ENCODE results near the gene FXYD7.

Gene FXYD7

GRCh38 chr19:35135389-35135909, 7.6 kb upstream of the FXYD7 start (continued):
- TF ChIP-seq KLF1 (tag by site-specific recombination; IDR thresholded peaks at IDR 0.05): peak; percentile 67
- TF ChIP-seq ZIC2 (tag by site-specific recombination; IDR thresholded peaks at IDR 0.05): peak; percentile 54
- TF ChIP-seq ZNF558 (tag by site-specific recombination; IDR thresholded peaks at IDR 0.05): 0 out of 2 replicates have a peak, but pooled peaks have one; percentile 36
- TF ChIP-seq YY1 (tag by site-specific recombination; IDR thresholded peaks at IDR 0.05): peak; percentile 57; the same call in 1 of the 2 replicates
- peak; percentile 95 for TF ChIP-seq ZFP69B (tag by site-specific recombination; IDR thresholded peaks at IDR 0.05)
- peak; percentile 23; the same call in 1 of the 2 replicates for TF ChIP-seq ZNF341 (tag by site-specific recombination; IDR thresholded peaks at IDR 0.05; ENCODE audit: low read depth)
- TF ChIP-seq SP2 (tag by site-specific recombination; IDR thresholded peaks at IDR 0.05): peak; percentile 7; the same call in 1 of the 2 replicates
- TF ChIP-seq, protein P1, sequence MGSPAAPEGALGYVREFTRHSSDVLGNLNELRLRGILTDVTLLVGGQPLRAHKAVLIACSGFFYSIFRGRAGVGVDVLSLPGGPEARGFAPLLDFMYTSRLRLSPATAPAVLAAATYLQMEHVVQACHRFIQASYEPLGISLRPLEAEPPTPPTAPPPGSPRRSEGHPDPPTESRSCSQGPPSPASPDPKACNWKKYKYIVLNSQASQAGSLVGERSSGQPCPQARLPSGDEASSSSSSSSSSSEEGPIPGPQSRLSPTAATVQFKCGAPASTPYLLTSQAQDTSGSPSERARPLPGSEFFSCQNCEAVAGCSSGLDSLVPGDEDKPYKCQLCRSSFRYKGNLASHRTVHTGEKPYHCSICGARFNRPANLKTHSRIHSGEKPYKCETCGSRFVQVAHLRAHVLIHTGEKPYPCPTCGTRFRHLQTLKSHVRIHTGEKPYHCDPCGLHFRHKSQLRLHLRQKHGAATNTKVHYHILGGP (tag by site-specific recombination; IDR thresholded peaks at IDR 0.05): no peak
- TF ChIP-seq GFI1B (tag by site-specific recombination; IDR thresholded peaks at IDR 0.05): no peak
- no peak for TF ChIP-seq ZNF488 (tag by site-specific recombination; IDR thresholded peaks at IDR 0.05)
- TF ChIP-seq, protein P2, sequence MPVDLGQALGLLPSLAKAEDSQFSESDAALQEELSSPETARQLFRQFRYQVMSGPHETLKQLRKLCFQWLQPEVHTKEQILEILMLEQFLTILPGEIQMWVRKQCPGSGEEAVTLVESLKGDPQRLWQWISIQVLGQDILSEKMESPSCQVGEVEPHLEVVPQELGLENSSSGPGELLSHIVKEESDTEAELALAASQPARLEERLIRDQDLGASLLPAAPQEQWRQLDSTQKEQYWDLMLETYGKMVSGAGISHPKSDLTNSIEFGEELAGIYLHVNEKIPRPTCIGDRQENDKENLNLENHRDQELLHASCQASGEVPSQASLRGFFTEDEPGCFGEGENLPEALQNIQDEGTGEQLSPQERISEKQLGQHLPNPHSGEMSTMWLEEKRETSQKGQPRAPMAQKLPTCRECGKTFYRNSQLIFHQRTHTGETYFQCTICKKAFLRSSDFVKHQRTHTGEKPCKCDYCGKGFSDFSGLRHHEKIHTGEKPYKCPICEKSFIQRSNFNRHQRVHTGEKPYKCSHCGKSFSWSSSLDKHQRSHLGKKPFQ (tag by site-specific recombination; IDR thresholded peaks at IDR 0.05): no peak
- TF ChIP-seq ZNF48 (tag by site-specific recombination; IDR thresholded peaks at IDR 0.05): no peak
- TF ChIP-seq ZBTB17 (tag by site-specific recombination; IDR thresholded peaks at IDR 0.05): peak; percentile 84
- TF ChIP-seq, protein P3, sequence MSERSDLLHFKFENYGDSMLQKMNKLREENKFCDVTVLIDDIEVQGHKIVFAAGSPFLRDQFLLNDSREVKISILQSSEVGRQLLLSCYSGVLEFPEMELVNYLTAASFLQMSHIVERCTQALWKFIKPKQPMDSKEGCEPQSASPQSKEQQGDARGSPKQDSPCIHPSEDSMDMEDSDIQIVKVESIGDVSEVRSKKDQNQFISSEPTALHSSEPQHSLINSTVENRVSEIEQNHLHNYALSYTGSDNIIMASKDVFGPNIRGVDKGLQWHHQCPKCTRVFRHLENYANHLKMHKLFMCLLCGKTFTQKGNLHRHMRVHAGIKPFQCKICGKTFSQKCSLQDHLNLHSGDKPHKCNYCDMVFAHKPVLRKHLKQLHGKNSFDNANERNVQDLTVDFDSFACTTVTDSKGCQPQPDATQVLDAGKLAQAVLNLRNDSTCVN (tag by site-specific recombination; optimal IDR thresholded peaks at IDR 0.05): peak; percentile 26
- TF ChIP-seq, protein P4, sequence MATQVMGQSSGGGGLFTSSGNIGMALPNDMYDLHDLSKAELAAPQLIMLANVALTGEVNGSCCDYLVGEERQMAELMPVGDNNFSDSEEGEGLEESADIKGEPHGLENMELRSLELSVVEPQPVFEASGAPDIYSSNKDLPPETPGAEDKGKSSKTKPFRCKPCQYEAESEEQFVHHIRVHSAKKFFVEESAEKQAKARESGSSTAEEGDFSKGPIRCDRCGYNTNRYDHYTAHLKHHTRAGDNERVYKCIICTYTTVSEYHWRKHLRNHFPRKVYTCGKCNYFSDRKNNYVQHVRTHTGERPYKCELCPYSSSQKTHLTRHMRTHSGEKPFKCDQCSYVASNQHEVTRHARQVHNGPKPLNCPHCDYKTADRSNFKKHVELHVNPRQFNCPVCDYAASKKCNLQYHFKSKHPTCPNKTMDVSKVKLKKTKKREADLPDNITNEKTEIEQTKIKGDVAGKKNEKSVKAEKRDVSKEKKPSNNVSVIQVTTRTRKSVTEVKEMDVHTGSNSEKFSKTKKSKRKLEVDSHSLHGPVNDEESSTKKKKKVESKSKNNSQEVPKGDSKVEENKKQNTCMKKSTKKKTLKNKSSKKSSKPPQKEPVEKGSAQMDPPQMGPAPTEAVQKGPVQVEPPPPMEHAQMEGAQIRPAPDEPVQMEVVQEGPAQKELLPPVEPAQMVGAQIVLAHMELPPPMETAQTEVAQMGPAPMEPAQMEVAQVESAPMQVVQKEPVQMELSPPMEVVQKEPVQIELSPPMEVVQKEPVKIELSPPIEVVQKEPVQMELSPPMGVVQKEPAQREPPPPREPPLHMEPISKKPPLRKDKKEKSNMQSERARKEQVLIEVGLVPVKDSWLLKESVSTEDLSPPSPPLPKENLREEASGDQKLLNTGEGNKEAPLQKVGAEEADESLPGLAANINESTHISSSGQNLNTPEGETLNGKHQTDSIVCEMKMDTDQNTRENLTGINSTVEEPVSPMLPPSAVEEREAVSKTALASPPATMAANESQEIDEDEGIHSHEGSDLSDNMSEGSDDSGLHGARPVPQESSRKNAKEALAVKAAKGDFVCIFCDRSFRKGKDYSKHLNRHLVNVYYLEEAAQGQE (tag by site-specific recombination; IDR thresholded peaks at IDR 0.05): peak; percentile 99
- peak; percentile 59; the same call in 1 of the 2 replicates for TF ChIP-seq ZNF394 (tag by site-specific recombination; IDR thresholded peaks at IDR 0.05; ENCODE audit: borderline replicate concordance)
- 0 out of 2 replicates have a peak, but pooled peaks have one; percentile 24 for TF ChIP-seq TRIM28 (IDR thresholded peaks at IDR 0.05; ENCODE audit: borderline replicate concordance, low read length)
- peak; percentile 87 for TF ChIP-seq KLF8 (tag by site-specific recombination; IDR thresholded peaks at IDR 0.05)
- peak; percentile 51; the same call in 1 of the 2 replicates for TF ChIP-seq GLI4 (tag by site-specific recombination; IDR thresholded peaks at IDR 0.05)
- peak; percentile 85; the same call in 1 of the 2 replicates for TF ChIP-seq REPIN1 (tag by site-specific recombination; IDR thresholded peaks at IDR 0.05; ENCODE audit: low read depth)
- TF ChIP-seq SCRT1 (tag by site-specific recombination; IDR thresholded peaks at IDR 0.05; ENCODE audit: borderline replicate concordance): no peak
- no peak for TF ChIP-seq ZNF335 (tag by site-specific recombination; conservative IDR thresholded peaks at IDR 0.05)
- 0 out of 2 replicates have a peak, but pooled peaks have one; percentile 42 for TF ChIP-seq PRDM4 (tag by site-specific recombination; IDR thresholded peaks at IDR 0.05)
- TF ChIP-seq ZNF791 (tag by site-specific recombination; IDR thresholded peaks at IDR 0.05): no peak
- TF ChIP-seq ZNF211 (tag by site-specific recombination; IDR thresholded peaks at IDR 0.05; ENCODE audit: low read depth): no peak
- 0 out of 2 replicates have a peak, but pooled peaks have one; percentile 23 for TF ChIP-seq ZNF76 (tag by site-specific recombination; IDR thresholded peaks at IDR 0.05; ENCODE audit: borderline replicate concordance, low read depth)
- TF ChIP-seq KLF7 (tag by site-specific recombination; IDR thresholded peaks at IDR 0.05; ENCODE audit: borderline replicate concordance): peak; percentile 76; the same call in 1 of the 2 replicates
- peak; percentile 83 for TF ChIP-seq KLF16 (tag by site-specific recombination; IDR thresholded peaks at IDR 0.05)
